HCEC 1CT (cell line): ENCODE data around the gene EFCAB12.

Source experiments
- DNase-seq: peaks from one replicate; pipeline ENCODE4 v3.0.0-alpha.2; 2017

EFCAB12 gene

DNA sequence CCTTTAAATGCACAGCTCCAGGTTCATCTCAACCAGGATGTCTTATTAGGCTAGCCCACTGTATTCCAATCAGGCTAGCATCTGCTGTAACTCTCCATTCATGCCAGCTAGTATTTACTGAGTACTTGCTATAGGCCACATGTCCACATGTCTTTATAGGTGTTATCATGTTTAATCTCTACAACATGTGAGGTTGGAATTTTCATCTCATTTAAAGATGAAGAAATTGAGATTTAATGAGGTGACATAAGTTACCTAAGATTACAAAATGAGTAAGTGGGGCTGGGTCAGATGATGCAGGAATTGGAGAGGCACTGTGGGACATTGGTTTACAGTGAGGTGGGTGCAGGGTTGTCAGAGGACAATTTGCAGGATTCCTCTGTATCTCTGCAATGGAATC lies 14.5 kb upstream of the EFCAB12 start:
- DNase-seq = no peak

- DNase-seq = no peak
Measured at GRCh38 chr3:129442486-129442885, 14.1 kb upstream of the EFCAB12 start.

GRCh38 chr3:129441782-129442181 lies 13.3 kb upstream of the EFCAB12 start:
- peak; percentile 47 for DNase-seq

- no peak for DNase-seq
Measured at GRCh38 chr3:129441215-129441614, 12.8 kb upstream of the EFCAB12 start.

GRCh38 chr3:129440618-129441190 lies 12.3 kb upstream of the EFCAB12 start:
- DNase-seq = no peak

GRCh38 chr3:129439817-129440617 lies 11.6 kb upstream of the EFCAB12 start, which contains the start of the genes IFT122 and MBD4:
Gene IFT122, plus strand, starts transcription at chr3:129440224. Its CDS starts 107 bp downstream, at chr3:129440331.
Gene MBD4, minus strand, starts transcription at chr3:129439948. Its CDS starts 115 bp downstream, at chr3:129439833.
- DNase-seq = peak; percentile 99

DNA sequence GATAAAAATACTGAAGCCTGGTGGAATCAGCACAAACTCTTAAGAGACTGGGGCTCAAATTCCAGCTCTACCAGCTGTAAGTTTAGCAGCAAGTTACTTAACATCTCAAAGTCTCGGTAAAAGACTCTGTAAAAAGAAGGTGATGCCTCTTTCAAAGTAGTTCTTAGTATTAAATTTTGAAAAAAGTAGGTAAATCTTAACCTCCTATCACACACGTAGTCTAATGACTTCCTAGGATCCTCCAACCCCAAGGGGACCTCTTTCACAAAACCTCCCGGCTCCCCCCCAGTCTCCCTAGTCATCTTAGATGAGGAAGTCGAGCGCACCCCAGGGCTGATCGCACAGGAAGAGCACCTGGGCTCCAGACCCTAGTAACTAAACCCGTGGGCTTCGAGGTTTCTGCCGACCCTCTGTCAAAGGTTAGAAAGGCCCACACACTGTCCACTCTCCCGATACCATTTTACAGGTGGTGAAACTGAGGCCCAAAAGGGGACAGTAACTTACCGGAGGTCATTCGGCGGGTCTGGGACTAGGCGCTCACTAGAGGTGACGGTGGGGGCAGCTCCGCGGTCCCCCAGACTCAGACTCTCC lies 10.9 kb upstream of the EFCAB12 start:
- peak; percentile 18 for DNase-seq

GRCh38 chr3:129435367-129435766 lies 6.9 kb upstream of the EFCAB12 start:
- no peak for DNase-seq

DNA sequence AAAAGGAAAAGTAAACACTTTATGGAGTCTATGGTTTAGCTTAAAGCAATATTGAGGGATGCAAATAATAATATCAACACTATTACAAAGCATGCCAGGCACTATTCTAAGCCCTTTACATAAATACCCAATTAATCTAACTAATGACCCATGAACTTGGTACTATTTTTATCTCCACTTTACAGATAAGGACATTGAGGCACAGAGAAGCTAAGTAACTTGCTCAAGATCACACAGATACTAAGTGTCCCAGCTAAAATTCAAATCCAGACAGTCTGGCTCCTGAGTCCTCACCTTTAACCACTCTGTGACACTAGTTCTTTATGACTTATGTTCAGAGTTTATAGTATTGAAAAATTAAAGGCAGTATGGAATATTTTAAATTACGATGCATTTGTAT lies 5.7 kb upstream of the EFCAB12 start:
- no peak for DNase-seq

GRCh38 chr3:129433565-129433964 lies 5.1 kb upstream of the EFCAB12 start:
- DNase-seq = no peak

GRCh38 chr3:129432671-129433070 lies 4.2 kb upstream of the EFCAB12 start:
- DNase-seq = no peak

- DNase-seq = no peak
Measured at GRCh38 chr3:129432036-129432435, 3.6 kb upstream of the EFCAB12 start.

DNA sequence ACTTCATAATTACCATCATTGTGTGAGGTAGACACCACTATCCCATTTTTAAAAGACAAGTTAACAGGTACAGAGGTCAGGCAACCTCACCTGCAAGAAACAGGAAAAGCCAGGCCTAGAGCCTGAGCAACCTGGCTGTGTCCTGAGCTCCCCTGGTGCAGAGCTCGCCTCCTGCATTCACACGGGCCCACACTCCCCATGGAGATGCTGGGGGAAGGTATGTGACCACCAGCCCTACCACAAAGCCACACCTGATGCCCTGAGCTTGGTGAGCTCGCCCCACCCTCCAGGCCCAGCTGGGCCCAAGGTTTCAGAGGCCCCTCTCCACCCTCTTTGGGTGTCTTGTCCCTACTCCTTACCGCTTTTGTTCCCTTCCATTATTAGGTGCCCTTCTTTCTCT lies 1.2 kb upstream of the EFCAB12 start:
- DNase-seq = no peak

- no peak for DNase-seq
Measured at GRCh38 chr3:129429080-129429451, 630 bp upstream of the EFCAB12 start.

GRCh38 chr3:129428007-129428375 lies 445 bp downstream of the EFCAB12 start:
- DNase-seq = no peak

- DNase-seq = no peak
Measured at GRCh38 chr3:129425619-129426018, 2.8 kb downstream of the EFCAB12 start.

DNA sequence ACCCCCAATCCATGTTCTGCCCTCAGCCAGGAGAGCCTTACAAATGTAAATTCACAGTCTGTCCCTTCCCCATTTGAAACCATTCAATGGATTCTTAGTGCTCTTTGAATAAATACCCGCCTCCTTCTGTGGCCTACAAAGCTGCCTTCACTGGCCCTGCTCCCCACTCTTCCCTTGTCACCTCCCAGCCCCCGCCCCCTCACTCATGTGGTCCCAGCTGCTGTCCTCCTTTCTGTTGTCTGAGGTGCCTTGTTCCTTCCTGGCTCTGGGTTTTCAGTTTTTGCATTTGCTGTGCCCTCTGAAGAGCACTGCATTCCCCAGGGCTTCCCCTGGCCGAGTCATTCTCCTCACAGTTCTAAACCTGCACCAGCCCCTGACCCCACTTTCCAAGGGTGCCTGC lies 3.2 kb downstream of the EFCAB12 start:
- DNase-seq = no peak

GRCh38 chr3:129424185-129424841 lies 4.1 kb downstream of the EFCAB12 start:
- DNase-seq = no peak

DNA sequence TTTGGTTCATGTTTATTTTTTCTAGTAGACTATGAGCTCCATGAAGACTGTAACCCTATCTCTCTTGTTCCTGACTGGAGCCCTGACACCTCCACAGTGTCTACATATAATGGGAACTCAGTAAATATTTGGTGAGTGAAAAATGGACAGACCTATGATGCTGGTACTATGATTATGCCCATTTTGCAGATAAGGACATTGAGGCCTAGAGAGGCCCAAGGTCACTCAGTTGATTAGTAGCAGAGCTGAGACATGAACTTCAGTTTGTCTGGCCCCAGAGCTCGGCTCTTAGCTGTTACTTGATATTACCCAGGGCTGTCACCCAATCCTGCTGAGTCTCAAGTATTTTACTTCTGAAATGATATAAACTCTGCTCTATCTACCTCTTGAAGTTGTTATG lies 5.5 kb downstream of the EFCAB12 start:
- DNase-seq = no peak

DNA sequence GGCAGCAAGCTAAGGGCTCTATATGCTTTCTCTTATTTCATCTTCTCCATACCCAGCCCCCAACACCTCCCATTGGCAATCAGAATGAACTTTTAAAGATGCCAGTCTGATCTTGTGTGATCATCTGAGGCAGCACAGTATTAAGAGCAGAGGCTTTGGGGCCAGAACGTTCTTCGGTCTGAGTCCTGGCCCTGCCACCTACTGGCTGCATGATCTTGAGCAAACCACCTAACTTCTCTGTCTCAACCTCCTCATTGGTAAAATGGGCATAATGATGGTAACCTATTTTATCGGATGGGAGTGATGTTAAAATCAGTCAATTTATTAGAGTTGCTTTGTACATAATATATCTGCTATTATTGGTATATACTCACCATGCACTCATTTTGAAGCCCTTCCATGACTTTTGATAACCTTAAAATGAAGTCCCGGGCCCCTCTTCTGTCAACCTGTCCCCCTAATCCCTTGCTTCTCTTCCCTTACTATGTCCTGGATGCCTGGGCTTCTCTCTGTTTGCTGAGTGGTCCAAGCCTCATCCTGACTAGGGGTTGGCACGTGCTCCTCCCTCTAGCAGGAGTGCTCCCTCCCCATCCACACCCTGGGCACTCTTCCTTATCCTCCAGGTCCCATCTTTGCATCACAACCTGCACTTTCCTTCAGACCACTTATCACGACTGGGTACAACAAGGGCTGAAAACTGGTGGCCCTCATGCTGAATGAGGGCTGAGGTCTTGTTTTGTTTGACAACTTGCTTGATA lies 6.3 kb downstream of the EFCAB12 start:
- no peak for DNase-seq

DNA sequence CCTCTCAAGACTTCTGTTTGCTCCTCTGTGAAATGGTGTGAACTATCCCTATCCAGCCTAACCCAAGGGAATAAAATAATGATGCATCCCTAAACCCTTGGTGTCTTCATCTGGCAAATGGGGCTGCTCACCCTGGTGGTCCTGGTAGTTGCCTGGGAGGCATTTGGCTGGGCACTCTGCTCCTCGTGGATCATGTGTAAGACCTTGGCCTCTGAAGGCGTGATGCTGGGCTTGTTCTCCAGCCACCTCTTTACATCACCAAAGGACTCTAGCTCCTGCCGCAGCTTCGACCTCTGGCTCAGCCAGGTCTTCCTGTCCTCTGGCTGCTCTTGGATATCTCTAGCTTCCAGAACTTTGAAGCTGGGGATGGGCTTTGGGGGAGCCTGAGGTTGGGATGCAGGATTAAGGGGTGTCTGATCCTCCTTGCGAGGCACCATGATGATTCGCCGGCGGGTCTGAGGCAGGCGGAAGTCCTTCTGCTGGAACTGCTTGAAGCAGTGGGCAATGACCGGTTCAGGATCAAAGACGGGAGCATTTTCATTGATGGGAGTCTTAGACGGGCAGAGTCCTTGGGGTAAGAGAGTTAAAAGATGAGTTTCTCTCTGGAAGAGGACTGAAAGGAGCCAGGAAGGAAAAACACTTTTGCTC lies 7.1 kb downstream of the EFCAB12 start:
- DNase-seq = no peak

DNA sequence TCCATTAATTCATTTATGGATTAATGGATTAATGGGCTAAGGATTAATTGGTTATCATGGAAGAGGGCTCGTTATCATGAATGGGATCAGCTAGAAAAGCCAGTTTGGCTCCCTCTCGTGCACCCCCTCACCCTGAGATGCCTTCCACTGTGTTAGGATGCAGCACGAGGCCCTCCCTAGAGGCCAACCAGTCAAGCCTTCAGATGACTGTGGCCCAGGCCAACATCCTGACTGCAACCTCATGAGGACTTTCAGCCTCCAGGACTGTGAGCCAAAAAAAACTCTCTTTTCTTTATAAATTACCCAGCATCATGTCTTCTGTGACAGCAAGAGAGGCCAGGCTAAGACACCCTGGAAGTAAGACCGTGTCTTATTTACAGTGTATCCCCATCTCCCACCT lies 9.0 kb downstream of the EFCAB12 start:
- DNase-seq = no peak
